Neural crest cell (in vitro differentiated cells): ENCODE measurements around the gene LST1. TPM values are rescaled to one million over a fixed set of nuclear protein-coding genes. Genes with fewer than 3 reads are reported as not detected.

Experiments used
- DNase-seq: peaks from one replicate; pipeline ENCODE4 v3.0.0; 2021; ENCODE audit warnings: low read depth, mixed read lengths, low spot score
- H3K27ac Mint-ChIP-seq: one replicate; pipeline ENCODE4 v1.8.0; 2021; ENCODE audit warnings: mild to moderate bottlenecking, mixed read lengths; ENCODE audit not compliant: unreplicated experiment
- H3K27me3 Mint-ChIP-seq: 2 replicates; pipeline ENCODE4 v1.8.0; 2021; ENCODE audit warnings: low read depth, mild to moderate bottlenecking, mixed read lengths
- H3K36me3 Mint-ChIP-seq: 2 replicates; pipeline ENCODE4 v1.8.0; 2021; ENCODE audit warnings: low read depth, mild to moderate bottlenecking, mixed read lengths
- H3K4me1 Mint-ChIP-seq: 2 replicates; pipeline ENCODE4 v1.8.0; 2021; ENCODE audit warnings: mixed read lengths
- H3K4me3 Mint-ChIP-seq: one replicate; pipeline ENCODE4 v1.8.0; 2021; ENCODE audit warnings: mild to moderate bottlenecking, mixed read lengths
- H3K9me3 Mint-ChIP-seq: 2 replicates; pipeline ENCODE4 v1.8.0; 2021; ENCODE audit warnings: mixed read lengths
- CTCF ChIP-seq: fragments of 200-600 bp; sonication (generic); conservative IDR thresholded peaks from 2 replicates; pipeline ENCODE4 v1.5.0; 2021; ENCODE audit warnings: antibody characterized with exemption, mild to moderate bottlenecking
- microRNA-seq: library from miRNA; unstranded; fragments of <30 nt; microRNA quantifications from one replicate; pipeline ENCODE4, GENCODE V29; 2020
- total RNA-seq: library from RNA; stranded (reverse); gene quantifications from 2 replicates; pipeline ENCODE4 v1.2.1, GENCODE V29; 2021

Gene LST1
- total RNA-seq, 1 donor from 2014 or later, result not detected

GRCh38 chr6:31632279-31632946, 46.3 kb downstream of the LST1 start:
- Mint-ChIP-seq H3K27ac (no peak overlapping the region), H3K4me3 (peak overlapping the region; percentile 48)

GRCh38 chr6:31633447-31633846, 47.4 kb downstream of the LST1 start:
- no peak overlapping the region for H3K27ac Mint-ChIP-seq
- H3K4me1 Mint-ChIP-seq, result peaks cover 4% of the 10 kb centered on the region
- no peak for TF ChIP-seq CTCF
- H3K4me3 Mint-ChIP-seq, result peak overlapping the region; percentile 48
- peaks cover 38% of the 10 kb centered on the region for H3K36me3 Mint-ChIP-seq
- no peak for DNase-seq
- no peaks in the 10 kb centered on the region for H3K9me3 Mint-ChIP-seq
- H3K27me3 Mint-ChIP-seq, result peaks cover 3% of the 10 kb centered on the region

More at GRCh38 chr6:31632279-31632946, 46.3 kb downstream of the LST1 start:
- Mint-ChIP-seq H3K9me3 (no peaks in the 10 kb centered on the region), H3K4me1 (peaks cover 4% of the 10 kb centered on the region), H3K27me3 (peaks cover 3% of the 10 kb centered on the region), H3K36me3 (peaks cover 46% of the 10 kb centered on the region)
- no peak for DNase-seq
- no peak for TF ChIP-seq CTCF

GRCh38 chr6:31634131-31634530, 48.1 kb downstream of the LST1 start:
- Mint-ChIP-seq H3K4me3 (peak overlapping the region; percentile 29), H3K4me1 (peaks cover 4% of the 10 kb centered on the region), H3K9me3 (no peaks in the 10 kb centered on the region), H3K27me3 (peaks cover 3% of the 10 kb centered on the region), H3K27ac (no peak overlapping the region), H3K36me3 (peaks cover 32% of the 10 kb centered on the region)
- no peak for DNase-seq
- no peak for TF ChIP-seq CTCF

- H3K27me3 Mint-ChIP-seq, result peaks cover 3% of the 10 kb centered on the region
- peaks cover 4% of the 10 kb centered on the region for H3K4me1 Mint-ChIP-seq
- peaks cover 34% of the 10 kb centered on the region for H3K36me3 Mint-ChIP-seq
- no peak for DNase-seq
- H3K27ac Mint-ChIP-seq, result peak overlapping the region; percentile 46
- no peaks in the 10 kb centered on the region for H3K9me3 Mint-ChIP-seq
- H3K4me3 Mint-ChIP-seq, result no peak overlapping the region
- no peak for TF ChIP-seq CTCF
Observed at GRCh38 chr6:31634969-31635575, 49.0 kb downstream of the LST1 start.

GRCh38 chr6:31636698-31637596, 50.9 kb downstream of the LST1 start:
- no peak overlapping the region for H3K27ac Mint-ChIP-seq
- peaks cover 35% of the 10 kb centered on the region for H3K36me3 Mint-ChIP-seq
- no peaks in the 10 kb centered on the region for H3K9me3 Mint-ChIP-seq
- no peak for DNase-seq
- H3K4me3 Mint-ChIP-seq, result no peak overlapping the region
- H3K27me3 Mint-ChIP-seq, result peaks cover 3% of the 10 kb centered on the region
- peaks cover 4% of the 10 kb centered on the region for H3K4me1 Mint-ChIP-seq
- TF ChIP-seq CTCF, result no peak

Small RNA genes lying within 50 kb of the gene (microRNA-seq; reads per million reads assigned to microRNA genes)
- 4.1 reads per million for gene MIR6832

Other genes with a start within 250 kb of the LST1 start
- 29.5 and 35.5 TPM in 2 replicates for gene HLA-B, start 229.1 kb upstream of the LST1 start, total RNA-seq
- 21.1 and 21.7 TPM in 2 replicates for gene MICA, start 182.7 kb upstream of the LST1 start, total RNA-seq
- 0.61 TPM in 1 of 2 replicates, not detected in the other for gene MICB, start 88.1 kb upstream of the LST1 start, total RNA-seq
- gene MCCD1, start 57.3 kb upstream of the LST1 start, total RNA-seq, result not detected in 2 replicates
- gene DDX39B, start 44.3 kb upstream of the LST1 start, total RNA-seq, result 836 and 881 TPM in 2 replicates
- gene ATP6V1G2, start 39.7 kb upstream of the LST1 start, total RNA-seq, result 3.3 and 5.1 TPM in 2 replicates
- gene NFKBIL1, start 38.7 kb upstream of the LST1 start, total RNA-seq, result 25.7 and 28.6 TPM in 2 replicates
- 0.26 and 0.36 TPM in 2 replicates for gene LTA, start 14.0 kb upstream of the LST1 start, total RNA-seq
- gene TNF, start 10.7 kb upstream of the LST1 start, total RNA-seq, result not detected in 2 replicates
- gene LTB, start 3.9 kb upstream of the LST1 start, total RNA-seq, result not detected in 2 replicates
- not detected in 2 replicates for gene NCR3, start 6.7 kb downstream of the LST1 start, total RNA-seq
- not detected in 2 replicates for gene AIF1, start 29.0 kb downstream of the LST1 start, total RNA-seq
- 347 and 356 TPM in 2 replicates for gene PRRC2A, start 34.4 kb downstream of the LST1 start, total RNA-seq
- gene BAG6, start 66.4 kb downstream of the LST1 start, total RNA-seq, result 439 and 459 TPM in 2 replicates
- 3.8 and 4.2 TPM in 2 replicates for gene APOM, start 69.6 kb downstream of the LST1 start, total RNA-seq
- 23.5 TPM in 2 replicates for gene C6orf47, start 74.5 kb downstream of the LST1 start, total RNA-seq
- 16.8 and 17.6 TPM in 2 replicates for gene GPANK1, start 78.7 kb downstream of the LST1 start, total RNA-seq
- 185 and 188 TPM in 2 replicates for gene CSNK2B, start 79.8 kb downstream of the LST1 start, total RNA-seq
- 24.0 and 24.2 TPM in 2 replicates for gene LY6G5B, start 83.7 kb downstream of the LST1 start, total RNA-seq
- 9.1 and 11.0 TPM in 2 replicates for gene LY6G5C, start 94.8 kb downstream of the LST1 start, total RNA-seq
- gene ABHD16A, start 117.0 kb downstream of the LST1 start, total RNA-seq, result 70.9 and 73.6 TPM in 2 replicates
- gene LY6G6F, start 120.6 kb downstream of the LST1 start, total RNA-seq, result not detected in 2 replicates
- not detected in 2 replicates for gene LY6G6D, start 129.1 kb downstream of the LST1 start, total RNA-seq
- gene LY6G6C, start 135.5 kb downstream of the LST1 start, total RNA-seq, result 1.2 TPM in 2 replicates
- gene MPIG6B, start 137.1 kb downstream of the LST1 start, total RNA-seq, result not detected in 2 replicates
- gene DDAH2, start 143.0 kb downstream of the LST1 start, total RNA-seq, result 186 and 194 TPM in 2 replicates
- gene CLIC1, start 150.3 kb downstream of the LST1 start, total RNA-seq, result 305 and 313 TPM in 2 replicates
- gene MSH5, start 153.7 kb downstream of the LST1 start, total RNA-seq, result 79.5 and 86.2 TPM in 2 replicates
- 21.3 and 25.1 TPM in 2 replicates for gene SAPCD1, start 176.4 kb downstream of the LST1 start, total RNA-seq
- 2.0 and 2.7 TPM in 2 replicates for gene VWA7, start 191.1 kb downstream of the LST1 start, total RNA-seq
- gene VARS1, start 209.5 kb downstream of the LST1 start, total RNA-seq, result 162 and 163 TPM in 2 replicates
- 122 and 135 TPM in 2 replicates for gene LSM2, start 220.7 kb downstream of the LST1 start, total RNA-seq
- 1.5 and 1.8 TPM in 2 replicates for gene HSPA1L, start 229.0 kb downstream of the LST1 start, total RNA-seq
- 70.3 and 72.3 TPM in 2 replicates for gene HSPA1A, start 229.3 kb downstream of the LST1 start, total RNA-seq
- 78.5 and 82.5 TPM in 2 replicates for gene HSPA1B, start 241.5 kb downstream of the LST1 start, total RNA-seq